ENCODE results near the gene MACO1.

GRCh38 chr1:25481625-25482024 lies 50.9 kb downstream of the MACO1 start:
- TF ChIP-seq CTCF (optimal IDR thresholded peaks at IDR 0.05 in 1 of 3, IDR thresholded peaks at IDR 0.05 in 1 of 3, conservative IDR thresholded peaks at IDR 0.05 in 1 of 3; ENCODE audit: extremely low read depth in 1 of 3, insufficient read depth in 2 of 3, low read length in 3 of 3) (no peak), EZH2 (IDR thresholded peaks at IDR 0.05; ENCODE audit: low read length) (no peak)
